HG03460 (cell line): ENCODE measurements around the gene RAD23B.
A peak's percentile ranks its signal among the peaks of the same experiment; 100 is the strongest.
"Not testable (repeated sequence)": the region's sequence is repeated elsewhere in the genome, so short reads cannot be mapped to it uniquely, and the experiment has no call there.

ENCODE experiments used
- ATAC-seq: cut with Tn5 transposase; IDR thresholded peaks from one replicate; pipeline ENCODE4 v1.9.1; 2021; ENCODE audit not compliant: unreplicated experiment

Gene RAD23B

DNA sequence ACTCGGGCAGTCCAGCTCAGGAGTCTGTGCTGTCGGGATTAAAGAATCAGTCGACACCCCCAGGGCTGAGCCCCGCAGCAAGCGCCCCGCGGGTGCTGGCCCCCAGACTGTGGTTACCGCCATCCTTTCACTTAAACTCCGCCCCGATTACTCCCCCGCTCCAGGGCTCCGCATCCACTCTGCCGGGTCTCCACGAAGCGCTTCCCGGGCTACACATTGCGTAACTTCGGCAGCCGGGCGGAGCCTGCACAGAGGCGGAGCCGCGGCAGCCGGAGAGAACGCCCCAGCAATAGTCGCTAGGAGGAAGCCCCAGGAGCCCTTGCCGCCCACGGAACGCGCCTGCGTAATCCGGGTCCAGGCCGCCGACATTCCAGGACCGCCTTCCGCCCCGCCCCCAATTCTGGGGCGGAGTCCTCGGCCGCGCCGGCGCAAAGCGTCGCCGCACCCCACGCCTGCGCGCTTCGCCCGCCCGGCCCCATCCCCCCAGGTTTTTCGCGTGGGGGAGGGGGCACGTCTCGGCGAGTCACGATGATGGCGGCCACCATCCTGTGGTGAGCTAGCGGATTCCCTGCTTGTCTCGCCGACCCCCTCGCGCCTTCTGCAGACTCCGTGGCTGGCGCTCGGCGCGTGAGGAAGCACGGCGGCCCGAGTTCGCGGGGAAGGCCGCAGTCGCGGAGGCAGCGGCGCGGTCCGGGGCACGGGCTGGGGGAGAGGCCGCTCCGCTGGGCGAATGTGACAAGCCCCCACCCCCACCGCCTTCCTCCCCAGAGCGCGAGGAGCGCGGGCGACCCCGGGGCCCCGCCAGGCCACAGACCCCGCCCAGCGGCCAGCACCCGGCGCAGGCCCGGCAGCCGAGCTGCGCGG lies at the start of gene RAD23B:
Gene RAD23B, plus strand, starts transcription at position 521 of the 864 bp plus-strand sequence. CDS start 351 bp downstream, outside the sequence.
- ATAC-seq = peak; percentile 80

DNA sequence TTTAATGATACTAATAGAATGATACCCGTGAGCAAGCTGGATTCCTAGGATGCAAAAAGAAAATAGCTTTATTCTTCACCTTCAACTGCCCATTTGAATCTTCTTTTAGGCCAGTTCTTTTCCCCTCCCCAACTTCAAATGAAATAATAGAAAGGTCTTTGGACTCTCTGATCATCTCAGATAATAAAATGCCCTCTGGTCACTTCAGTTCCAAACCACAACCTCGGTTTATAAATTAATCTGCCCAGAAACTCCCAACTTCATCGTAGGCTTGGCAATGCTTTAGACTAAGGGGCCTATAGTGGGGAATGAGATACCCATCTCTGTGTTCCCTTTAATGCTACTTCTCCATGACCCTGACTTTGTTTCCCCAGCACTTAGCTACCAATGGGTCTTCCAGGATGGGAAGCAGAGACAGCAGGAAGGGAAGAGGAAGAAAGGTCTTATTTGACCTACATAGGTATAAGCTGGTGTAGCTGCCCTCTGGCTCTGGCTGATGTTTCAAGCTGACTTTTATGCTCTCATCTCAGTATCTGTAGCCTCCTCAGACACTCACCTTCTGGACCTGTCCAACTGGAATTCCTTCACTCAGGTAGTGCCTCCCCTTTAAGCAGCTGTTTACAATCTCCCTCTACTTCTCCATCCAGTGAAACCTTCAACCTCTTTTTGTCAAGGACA lies 47.2 kb upstream of the RAD23B start:
- no peak for ATAC-seq

DNA sequence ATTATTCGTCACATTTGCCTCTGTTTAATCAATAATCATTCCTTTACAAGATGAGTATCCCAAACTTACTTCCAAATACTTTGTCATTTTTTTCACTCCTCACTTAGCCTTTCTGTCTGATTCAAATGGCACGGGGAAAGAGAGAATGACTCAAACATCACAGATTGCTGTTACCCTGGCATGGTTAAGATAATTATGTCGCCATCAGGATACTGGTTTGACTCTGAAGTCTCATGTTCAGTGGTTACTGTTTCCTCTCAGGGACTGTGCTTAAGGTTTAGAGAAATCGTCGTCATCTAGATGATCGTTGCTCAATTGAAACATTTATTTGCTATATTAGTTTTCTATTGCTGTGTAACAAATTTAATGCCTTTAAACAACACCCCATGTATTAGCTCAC lies 45.2 kb upstream of the RAD23B start:
- no peak for ATAC-seq

DNA sequence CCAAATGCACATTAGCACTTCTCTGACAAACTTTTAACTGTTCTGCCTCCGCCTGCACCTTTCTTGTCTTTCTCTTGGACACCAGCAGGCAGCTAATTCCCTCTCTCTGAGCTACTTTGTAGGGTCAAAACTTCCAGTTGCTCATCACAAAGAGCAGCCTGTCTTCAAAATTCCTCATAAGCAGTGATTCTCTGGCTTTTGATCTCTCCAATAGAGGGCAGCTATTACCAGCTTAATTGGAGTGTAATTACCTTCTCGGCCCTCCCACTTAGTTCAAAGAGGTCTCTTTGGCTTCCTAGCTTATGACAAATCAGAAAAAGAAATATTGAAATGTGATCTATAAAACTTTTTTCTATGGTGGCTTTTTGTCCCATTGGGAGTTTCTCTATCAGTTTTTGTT lies 43.6 kb upstream of the RAD23B start:
- no peak for ATAC-seq

DNA sequence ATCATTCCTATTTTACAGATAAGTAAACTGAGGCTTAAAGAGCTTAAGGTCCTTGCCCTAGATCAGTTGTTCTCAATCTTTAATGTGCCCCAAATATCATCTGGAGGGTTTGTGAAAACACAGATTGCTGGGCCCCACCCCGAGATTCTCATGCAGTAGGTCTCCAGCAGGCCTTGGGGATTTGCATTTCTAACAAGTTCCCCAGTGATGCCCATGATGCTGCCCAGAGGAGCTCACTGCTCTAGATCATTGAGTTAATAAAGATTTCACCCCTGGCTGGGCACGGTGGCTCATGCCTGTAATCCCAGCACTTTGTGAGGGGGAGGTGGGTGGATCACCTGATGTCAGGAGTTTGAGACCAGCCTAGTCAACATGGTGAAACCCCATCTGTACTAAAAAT lies 42.8 kb upstream of the RAD23B start:
- ATAC-seq = no peak

DNA sequence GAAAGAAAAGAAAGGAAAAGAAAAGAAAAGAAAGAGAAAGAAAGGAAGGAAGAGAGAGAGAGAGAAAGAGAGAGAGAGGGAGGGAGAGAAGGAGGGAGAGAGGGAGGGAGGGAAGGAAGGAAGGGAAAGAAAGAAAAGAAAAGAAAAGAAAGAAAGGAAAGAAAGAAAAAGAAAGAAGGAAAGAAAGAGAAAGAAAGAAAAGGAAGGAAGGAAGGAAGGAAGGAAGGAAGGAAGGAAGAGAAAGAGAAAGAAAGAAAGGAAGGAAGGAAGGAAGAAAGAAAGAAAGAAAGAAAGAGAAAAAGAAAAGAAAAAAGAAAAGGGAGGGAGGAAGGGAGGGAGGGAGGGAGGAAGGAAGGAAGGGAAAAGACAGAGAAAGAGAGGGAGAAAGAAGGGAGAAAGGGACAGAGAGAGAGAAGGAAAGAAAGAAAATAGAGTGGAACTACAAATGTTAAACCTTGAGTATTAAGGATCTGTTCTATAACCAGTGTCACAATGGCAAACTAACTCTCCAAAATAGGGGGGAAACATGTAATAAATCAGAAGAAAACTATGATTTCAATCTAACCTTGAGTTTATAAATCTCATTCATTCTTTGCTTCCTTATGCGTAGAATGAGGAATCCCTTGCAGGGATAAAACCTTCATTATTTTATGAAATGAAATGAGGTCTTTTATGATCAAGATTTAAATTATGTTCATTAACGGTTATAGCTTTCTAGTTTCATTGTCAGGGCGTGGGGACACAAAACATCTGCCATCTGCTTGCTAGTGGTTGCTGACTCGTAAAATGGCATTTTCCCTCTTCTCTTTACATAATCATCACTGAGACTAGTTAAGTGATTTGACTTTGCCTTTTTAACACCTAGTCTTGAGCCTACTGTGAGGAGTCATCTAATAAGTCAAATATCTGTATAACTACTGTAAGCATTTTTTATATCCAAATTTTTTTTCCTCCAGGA lies 40.7 kb upstream of the RAD23B start:
- no peak for ATAC-seq

DNA sequence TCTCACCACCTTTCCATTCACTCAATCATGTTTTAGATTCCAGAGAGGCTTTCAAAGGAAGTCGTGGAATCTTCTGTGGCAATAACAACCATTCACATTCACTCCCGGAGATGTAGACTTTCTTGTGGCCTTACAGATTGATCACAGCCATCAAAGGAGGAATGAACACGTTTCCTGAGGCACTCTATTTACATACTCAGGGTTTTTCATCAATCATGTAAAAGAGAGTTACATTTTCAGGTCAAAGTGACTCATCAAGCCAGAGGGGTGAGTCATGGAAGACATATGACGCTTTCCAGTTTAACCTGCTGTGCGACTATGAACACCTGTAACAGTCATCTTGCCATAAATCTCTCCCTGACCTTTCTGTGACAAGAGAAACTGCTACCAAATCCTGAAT lies 39.3 kb upstream of the RAD23B start:
- ATAC-seq = peak; percentile 62

DNA sequence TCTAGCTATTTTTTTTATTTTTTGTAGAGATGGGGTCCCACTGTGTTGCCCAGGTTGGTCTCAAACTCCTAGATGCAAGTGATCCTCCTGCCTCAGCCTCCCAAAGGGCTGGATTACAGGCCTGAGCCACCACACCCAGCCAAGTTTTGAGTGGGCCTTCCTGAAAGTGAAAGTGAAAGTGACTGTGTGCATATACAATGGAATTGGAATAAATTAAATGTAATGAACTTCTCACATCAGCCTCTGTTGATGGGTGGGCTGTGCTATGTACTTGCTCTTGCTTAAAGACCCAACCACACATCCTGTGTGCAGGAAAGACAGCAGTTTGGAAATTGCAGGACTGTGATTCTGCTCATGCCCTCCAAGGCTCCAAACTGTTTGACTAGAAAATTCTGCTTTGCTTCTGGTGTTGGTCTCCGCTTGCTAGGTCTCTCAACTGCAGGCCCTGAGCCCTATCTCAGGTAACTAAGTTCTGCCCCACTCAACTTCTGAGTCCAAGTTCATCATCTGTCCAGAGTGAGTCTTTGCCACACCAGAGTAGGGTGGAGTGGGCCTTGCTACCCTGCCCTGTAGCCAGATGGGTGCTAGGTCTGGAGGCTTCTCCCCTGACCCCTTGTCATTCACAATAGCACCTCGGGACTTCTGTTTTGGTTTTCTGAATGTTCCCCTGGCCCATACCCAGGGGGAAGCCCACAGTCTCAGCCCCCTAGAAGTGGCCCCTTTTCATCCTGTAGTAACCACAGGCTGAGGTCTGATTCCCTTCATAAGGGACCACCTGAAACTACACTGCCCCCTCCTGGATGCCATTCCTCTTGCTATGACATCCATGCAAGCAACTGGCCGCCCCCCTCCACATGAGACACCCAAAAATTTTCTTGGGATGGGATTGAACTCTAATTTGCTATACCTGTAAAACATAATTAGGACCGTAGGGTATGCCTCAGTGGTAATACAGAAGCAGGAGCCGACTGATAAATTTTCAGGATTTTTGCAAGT lies 36.5 kb upstream of the RAD23B start:
- no peak for ATAC-seq

DNA sequence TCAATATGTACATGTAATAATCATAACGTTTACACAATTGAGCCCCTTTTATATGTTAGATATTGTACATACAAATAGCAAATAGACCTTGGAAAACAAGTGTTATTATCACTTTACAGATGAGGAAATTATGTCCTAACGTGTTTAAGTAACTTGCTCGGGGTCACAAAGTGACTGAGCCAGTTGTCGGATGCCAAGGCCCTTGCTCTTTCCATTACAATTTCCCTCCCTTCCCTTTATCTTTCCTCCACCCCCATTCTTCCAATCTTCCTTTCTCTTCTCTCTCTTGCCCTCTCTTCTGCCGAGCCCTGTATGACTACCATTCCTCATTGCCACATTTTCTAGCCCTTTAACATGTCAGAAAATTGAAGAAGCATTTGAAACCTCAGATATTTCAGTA lies 34.4 kb upstream of the RAD23B start:
- no peak for ATAC-seq

DNA sequence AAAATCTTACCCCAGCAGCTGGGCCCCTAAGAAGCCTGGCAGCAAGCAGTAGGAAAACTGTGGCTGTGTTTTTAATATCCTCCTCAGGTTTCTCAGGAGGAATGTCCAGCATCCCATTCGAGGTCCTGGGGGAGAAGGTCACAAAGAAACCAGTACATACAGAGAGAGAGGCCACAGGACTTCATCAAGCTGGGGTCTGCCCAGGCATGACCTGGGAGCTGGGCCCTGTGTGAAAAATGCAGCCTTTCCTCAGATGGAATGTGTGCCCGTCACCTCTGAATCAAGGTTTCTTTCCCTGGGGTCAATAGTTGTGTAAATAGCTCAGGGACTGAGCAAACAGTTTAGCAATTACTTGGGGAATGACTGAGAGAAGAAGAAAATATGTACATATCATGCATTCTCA lies 33.9 kb upstream of the RAD23B start:
- ATAC-seq = no peak

DNA sequence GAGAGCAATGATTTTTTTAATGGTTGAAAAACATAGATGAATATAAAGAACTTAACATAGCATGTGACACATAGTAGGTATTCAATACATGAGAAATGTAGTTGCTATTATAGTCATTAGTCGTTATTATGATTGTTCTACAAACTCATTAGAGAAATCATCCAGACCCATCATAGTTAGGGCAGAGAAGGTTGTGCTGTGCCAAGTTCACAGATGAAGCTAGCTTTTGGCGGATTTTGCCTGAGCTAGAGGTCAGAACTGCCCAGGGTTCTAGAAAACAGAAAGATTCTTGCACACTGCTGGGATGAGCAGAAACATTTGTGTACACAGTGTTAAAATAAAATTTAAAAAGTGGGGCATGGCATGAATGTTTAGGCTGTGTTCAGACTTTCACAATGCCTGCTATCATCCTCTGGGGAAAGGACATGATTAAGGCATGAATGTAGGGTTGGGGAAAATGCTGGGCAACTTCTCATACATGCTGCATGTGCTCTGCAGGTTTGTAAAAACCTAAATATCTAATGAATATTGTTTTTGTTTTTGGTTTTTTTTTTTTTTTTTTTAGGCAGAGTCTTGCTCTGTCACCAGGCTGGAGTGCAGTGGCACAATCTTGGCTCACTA lies 33.3 kb upstream of the RAD23B start:
- no peak for ATAC-seq

DNA sequence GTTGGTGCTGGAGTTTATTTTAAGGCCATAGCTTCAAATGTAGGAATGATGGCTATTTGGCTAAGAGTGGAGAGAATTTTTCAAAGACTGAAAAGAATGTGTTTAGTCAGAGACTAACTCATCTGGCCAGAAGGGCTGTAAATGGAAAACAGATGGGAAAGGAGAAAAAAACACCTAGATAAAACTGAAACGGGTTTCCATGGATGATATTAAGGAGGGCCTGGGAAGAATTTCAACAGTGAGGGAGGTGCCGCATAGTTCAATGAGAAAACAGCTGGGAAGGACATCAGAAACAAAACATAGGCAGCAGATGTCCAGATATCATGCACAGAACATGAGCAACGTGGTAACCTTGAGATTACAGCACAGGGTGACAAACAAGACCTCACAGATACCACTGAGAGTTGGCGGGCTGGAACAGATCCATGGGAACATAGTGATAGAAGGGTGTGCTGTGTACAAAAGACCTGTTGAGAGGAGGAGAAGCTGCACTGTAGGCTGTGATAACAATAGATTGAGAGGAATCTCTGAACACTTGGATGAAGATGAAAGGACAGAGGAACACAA lies 31.2 kb upstream of the RAD23B start:
- no peak for ATAC-seq

DNA sequence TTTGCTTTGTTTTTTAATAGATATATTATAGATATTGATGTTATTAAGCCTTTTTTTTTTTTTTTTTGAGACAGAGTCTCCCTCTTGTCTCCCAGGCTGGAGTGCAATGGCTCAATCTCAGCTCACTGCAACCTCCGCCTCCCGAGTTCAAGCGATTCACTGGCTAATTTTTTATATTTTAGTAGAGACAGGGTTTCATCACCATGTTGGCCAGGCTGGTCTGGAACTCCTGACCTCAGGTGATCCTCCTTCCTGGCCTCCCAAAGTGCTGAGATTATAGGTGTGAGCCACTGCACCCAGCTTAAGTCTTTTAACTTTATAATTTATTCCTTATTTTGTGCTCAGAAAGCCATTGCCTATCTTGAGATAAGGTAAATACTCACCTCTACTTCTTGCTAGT lies 24.2 kb upstream of the RAD23B start:
- ATAC-seq = no peak

DNA sequence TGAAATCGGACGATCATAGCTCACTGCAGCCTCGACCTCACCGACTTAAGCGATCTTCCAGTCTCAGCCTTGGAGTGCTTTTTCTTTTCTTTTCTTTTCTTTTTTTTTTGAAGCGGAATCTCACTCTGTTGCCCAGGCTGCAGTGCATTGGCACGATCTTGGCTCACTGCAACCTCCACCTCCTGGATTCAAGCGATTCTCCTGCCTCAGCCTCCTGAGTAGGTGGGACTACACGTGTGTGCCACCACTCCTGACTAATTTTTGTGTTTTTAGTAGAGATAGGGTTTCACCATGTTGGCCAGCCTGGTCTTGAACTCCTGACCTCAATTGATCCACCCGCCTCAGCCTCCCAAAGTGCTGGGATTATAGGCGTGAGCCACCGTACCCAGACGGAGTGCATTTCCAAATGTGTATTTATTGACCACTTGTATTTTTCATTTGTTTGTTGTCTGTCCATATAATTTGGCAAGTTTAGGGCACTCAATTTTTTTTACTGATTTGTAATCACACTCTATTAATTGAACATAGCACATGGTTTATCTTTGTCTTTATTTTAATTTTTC lies 23.2 kb upstream of the RAD23B start:
- ATAC-seq = not testable (repeated sequence)

DNA sequence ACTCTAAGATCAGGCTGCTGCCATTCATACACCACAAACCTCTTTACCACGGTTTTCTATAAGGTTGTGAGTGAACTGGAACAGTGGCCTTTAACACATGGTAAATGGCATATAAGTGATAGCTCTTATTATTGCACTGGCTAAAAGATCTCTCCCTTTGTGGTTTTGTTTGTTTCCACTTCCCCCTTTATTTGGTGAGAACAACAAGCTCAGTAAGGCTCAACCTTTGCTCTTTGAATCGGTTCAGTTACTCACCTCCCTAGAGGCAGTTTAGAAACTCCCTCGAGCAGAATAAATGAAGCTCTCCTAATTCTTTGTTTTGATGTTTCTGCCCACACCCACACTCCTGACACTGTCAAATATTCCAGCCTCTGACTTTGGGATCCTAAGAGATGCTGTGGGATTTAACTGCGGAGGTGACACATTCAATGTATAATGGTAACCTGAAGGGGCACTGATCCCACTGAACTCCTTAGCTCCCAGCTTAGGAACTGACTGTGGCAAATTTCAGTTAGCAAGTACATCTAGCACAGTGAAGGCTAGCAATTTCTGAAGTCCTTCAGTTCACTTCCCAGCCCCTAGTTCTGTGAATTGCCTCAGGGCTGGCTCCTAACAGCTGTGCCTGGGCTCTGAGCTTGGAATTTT lies 22.5 kb upstream of the RAD23B start:
- peak; percentile 99 for ATAC-seq

DNA sequence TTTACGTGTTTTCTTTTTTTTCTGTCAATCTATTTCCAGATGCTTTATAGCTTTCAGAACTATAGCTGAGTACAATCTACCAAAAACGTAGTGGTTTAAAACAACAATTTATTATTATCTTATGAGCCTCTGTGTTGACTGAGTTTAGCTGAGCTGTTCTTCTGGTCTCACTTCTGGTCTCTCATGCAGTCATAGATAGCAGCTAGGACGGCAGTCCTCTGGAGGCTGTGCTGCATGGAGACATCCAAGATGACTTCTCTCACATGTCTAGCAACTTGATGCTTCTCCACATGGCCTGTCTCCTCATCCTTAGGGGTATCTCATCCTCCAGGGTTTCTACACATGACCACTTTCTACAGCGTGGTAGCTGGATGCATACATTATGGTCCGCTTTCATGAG lies 22.0 kb upstream of the RAD23B start:
- no peak for ATAC-seq

DNA sequence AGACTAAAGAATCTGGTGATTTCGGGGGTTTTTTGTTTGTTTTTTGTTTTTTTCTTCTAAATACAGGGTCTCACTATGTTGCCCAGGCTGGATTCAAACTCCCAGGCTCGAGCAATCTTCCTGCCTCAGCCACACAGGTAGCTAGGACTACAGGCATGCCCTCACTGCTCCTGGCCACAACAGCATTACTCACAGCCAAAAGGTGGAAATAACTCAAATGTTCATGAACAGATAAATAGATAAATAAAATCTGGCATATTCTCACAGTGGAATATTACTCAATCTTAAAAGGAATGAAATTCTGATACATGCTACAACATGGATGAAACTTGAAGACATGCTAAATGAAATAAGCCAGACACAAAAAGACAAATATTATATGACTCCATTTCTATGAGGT lies 19.8 kb upstream of the RAD23B start:
- no peak for ATAC-seq

DNA sequence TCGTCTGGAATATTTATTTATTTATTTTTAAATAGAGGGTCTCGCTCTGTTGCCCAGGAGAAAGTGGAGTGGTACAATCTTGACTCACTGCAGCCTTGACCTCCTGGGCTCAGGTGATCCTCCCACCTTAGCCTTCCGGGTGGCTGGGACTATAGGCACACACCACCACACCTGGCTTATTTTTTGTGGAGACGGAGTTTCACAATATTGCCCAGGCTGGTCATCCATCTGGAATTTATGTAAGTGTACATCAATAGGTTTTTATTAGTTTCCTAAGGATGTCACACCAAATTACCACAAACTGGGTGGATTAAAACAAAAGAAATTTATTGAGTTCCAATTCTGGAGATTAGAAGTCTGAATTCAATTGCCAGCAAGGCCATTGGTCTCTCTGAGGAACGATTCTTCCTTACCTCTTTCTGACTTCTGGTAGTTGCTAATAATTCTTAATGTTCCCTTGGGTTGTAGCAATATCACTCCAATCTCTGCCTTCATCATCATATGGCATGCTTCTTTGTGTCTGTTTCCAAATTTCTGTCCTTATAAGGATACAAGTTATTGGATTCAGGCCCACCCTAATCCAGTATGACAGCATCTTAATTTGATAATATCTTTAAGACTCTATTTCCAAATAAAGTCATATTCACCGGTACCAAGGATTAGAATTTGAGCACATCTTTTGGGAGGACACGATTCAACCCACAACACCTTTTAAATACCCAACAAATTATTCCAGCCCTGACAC lies 16.3 kb upstream of the RAD23B start:
- no peak for ATAC-seq
